HG03135 (cell line): ENCODE data around the gene EID2.

ENCODE experiments used
- ATAC-seq: cut with Tn5 transposase; IDR thresholded peaks from one replicate; pipeline ENCODE4 v1.9.1; 2021; ENCODE audit warnings: mild to moderate bottlenecking, moderate library complexity; ENCODE audit not compliant: unreplicated experiment

EID2 gene, protein sequence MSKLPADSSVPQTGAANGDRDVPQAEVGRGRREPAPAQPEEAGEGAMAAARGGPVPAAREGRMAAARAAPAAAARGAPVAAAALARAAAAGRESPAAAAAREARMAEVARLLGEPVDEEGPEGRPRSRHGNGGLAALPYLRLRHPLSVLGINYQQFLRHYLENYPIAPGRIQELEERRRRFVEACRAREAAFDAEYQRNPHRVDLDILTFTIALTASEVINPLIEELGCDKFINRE

DNA sequence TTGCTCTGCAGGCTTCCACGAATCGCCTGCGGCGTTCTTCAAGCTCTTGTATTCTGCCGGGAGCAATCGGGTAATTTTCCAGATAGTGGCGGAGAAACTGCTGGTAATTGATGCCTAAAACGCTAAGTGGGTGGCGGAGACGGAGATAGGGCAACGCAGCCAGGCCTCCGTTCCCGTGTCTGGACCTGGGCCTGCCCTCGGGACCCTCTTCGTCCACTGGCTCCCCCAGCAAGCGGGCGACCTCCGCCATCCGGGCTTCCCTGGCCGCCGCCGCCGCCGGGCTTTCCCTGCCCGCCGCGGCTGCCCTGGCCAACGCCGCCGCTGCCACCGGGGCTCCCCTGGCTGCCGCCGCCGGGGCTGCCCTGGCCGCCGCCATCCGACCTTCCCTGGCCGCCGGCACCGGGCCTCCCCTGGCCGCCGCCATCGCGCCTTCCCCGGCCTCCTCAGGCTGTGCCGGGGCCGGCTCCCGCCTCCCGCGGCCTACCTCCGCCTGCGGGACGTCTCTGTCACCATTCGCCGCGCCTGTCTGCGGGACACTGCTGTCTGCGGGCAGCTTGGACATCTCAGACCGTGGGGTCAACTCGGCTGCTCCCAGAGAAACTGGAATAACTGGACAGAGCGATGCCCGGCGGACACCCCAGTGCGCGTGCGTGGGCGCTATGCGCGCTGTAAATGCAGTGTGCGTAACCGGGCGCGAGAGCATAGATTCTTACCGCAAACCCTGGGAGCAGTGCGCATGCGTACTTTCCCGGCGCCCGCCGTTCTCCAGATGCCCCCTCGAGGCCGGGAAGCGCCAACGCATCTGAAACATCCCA lies at the start of gene EID2:
Gene EID2 (minus strand): TSS at position 644 of the 815 bp plus-strand sequence. CDS start 82 bp downstream, at position 562.
- peak; percentile 91 for ATAC-seq

GRCh38 chr19:39588066-39588465 lies 48.1 kb upstream of the EID2 start:
- no peak for ATAC-seq

DNA sequence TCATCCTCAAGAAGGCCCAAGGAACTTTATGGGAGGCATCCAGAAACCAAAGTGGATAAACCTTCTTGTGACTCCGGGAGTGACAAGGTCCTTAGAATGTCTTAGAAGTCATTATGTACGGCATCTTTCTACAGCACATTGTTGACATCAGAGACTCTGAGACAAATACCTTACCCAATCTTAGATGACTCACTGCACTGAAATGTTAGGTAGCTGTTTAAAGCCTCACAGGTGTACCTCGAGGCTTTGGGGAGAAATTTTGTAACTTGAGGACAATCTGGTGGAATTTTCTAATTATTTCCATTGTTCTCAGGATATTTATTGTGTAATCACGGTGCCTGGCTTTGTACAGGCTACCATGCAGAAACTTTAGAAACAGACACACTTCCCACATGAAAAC lies 47.5 kb upstream of the EID2 start:
- ATAC-seq = no peak

GRCh38 chr19:39582891-39583625 lies 43.1 kb upstream of the EID2 start:
- ATAC-seq = no peak

DNA sequence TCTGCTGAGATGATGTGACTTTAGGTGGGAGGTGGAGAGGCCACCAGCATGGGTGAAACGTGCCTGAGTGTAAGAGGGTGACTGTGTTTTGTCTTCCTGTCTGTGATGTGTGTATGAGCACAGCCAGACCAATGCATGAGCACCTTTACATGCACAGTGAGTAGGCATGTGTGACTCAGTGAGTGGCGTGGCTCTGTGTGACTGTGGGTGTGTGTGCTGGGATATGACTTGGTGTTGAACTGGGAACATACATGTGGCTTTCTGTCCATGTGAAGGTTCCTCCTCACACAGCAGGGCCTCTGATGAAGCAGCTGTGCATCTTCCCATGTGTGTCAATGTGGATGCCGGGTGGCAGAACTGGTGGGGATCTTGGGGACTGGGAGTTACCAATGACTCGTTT lies 42.5 kb upstream of the EID2 start:
- no peak for ATAC-seq

GRCh38 chr19:39568604-39569003 lies 28.6 kb upstream of the EID2 start:
- no peak for ATAC-seq

GRCh38 chr19:39566064-39566463 lies 26.1 kb upstream of the EID2 start:
- ATAC-seq = no peak

- no peak for ATAC-seq
Observed at GRCh38 chr19:39563408-39563807, 23.4 kb upstream of the EID2 start.

DNA sequence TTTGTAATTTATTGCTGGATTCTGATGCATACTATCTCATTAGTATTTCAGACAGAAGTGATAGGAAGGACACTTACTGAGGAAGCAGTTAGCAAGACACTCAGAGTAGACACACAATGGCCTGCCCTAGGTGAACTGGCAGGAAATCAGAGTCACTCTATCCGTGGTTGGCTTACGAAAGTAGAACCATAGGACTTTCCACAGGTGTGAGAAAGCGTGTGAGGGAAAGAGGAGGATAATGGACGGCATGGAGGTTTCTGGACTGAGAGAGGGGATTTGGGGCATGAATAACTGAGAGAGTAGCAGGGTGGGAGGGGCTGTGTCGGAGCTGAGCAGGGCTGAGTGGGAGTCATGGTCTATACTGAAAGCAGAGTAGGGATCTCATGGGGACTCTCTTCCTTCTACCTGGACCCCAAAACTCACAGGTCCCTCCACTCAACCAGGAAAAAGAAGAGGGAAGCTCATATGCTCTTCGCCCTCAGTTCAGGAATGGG lies 18.7 kb upstream of the EID2 start:
- ATAC-seq = no peak

DNA sequence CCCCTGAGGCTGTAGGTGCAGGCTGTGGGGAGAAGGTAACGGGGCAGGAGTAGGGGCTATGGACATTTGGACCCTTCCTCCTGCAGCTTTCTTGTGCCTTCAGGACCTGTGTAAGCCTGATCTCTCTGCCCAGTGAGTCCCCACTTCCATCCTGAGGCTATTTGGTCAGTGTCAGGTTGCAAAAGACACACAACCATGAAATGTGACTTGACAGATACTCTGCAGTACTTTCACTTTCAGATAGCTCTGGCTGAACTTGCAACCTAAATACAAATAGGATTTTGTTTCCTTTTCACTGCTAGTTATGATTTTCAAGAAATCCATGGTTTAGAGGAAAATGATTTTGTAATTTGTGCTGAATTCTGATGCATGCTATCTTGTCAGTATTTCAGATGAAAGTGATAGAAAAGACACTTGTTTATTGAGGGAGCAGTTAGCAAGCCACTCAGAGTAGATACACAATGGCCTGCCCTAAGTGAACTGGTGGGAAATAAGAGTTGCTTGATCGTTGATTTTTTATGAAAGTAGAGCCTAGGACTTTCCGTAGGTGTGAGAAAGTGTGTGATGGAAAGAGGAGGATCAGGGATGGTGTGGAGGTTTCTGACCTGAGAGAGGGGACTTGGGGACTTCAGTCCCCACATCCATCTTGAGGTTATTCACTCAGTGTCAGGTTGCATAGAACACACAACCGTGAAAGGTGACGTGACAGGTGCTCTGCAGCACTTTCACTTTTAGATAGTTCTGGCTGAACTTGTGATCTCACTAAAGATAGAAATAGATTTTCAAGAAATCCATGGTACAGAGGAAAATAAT lies 18.1 kb upstream of the EID2 start:
- ATAC-seq = no peak

GRCh38 chr19:39555883-39556282 lies 15.9 kb upstream of the EID2 start:
- no peak for ATAC-seq

DNA sequence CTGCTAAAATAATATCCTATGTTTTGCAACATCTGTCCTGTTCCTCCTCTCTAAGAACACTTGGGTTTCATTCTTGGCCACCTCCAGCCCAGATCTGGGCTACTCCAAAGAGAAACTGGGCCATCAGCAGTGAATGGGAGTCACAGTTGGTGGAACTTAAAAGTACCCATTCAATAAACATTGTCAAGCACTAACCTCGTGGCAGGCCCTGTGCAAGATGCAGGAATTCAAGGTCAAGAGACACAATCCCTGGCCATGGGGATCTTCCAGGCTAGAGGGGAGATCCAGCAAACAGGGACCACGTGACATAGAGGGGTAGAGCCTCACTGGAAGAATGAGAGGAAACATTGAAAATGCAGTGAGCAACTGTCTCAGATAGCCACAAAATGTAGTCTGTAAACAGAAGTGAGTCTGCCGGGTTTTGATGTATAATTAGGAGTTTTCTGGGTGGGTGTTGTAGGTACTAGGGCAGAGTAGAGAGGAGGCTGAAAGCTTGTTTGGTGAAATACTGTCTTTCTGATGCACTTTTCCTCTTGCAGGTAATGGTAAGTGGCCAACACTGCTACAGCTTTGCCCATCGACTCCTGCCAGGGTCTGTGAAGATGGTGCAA lies 14.8 kb upstream of the EID2 start:
- no peak for ATAC-seq

DNA sequence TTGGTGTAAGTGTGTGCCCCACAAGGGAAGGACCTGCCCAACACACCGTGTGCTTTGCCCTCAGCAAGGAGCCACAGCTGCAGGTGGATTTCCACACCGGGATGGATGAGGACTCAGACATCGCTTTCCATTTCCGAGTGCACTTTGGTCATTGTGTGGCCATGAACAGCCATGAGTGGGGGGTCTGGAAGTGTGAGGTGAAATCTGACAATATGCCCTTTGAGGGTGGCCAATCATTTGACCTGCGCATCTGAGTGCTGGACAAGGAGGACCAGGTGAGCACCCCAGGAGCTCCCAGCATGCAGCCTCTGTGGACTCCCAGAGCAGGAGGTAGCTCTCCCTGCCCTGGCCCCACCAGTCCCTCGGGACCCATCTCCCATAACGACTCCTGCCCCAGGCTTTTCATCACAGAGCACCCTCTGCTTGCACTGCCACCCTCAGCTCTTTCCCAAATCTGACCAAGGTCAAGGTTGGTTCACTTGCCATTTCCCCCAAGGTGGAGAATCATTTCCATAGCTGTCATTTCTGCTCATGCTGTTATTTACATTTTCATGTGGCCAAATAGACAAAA lies 13.2 kb upstream of the EID2 start:
- no peak for ATAC-seq

DNA sequence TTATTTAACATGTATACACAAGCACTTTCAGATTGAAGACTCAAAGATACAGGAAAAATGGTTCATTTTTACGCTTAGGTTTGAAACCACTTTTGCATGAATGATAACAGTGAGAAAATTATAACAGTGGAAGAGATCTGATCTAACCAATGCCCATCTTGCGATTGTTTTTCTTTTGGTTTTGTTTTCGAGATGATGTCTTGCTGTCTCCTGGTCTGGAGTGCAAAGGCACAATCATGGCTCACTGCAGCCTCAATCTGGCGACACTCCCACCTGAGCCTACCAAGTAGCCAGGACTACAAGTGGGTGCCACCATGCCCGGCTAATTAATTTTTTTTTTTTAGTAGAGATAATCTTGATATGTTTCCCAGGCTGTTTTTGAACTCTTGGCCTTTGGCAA lies 10.2 kb upstream of the EID2 start:
- no peak for ATAC-seq

- ATAC-seq = no peak
Observed at GRCh38 chr19:39546599-39546998, 6.6 kb upstream of the EID2 start.

DNA sequence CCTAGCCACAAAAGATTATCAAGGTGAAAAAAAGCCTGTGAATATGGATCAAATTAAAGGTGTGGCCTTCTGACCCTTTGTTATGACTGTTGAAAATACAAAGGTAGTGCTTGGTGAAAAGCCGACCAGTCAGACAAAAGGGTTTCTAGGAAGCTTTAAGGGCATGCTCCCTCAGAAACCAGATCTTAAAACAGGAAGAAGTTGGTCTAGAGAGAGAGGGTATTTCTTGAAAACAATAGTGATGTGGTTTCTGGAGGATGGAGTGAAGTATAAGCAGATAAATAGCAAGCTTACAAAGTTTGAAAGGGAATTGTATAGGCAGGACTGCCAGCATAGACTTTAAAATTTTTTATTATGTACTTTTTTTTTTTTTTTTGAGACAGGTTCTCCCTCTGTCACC lies 5.0 kb upstream of the EID2 start:
- ATAC-seq = no peak

DNA sequence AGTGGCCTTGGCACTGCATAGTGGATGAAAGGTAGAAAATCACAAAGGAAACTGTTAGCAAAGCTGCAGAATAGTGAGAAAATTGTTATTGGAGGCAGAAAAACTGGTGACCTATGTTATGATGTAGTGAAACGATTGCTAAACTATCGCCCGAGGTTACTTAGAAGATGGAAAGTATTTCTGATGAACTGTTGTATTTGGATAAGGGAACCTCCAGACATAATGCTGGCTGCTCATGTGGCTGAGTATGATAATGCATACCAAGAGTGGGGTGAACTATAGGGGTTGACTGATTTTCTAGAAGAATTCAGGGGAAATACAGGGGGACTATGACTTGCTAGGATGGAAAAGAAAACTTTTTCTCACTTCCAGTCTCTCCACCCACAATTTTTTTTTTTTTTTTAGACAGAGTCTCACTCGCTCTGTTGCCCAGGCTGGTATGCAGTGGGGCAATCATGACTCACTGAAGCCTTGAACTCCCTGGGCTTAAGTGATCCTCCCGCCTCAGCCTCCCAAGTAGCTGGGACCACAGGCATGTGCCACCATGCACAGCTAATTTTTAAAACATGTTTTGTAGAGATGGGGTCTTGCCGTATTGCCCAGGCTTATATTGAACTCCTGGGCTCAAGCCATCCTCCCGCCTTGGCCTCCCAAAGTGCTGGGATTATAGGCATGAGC lies 4.4 kb upstream of the EID2 start:
- no peak for ATAC-seq

DNA sequence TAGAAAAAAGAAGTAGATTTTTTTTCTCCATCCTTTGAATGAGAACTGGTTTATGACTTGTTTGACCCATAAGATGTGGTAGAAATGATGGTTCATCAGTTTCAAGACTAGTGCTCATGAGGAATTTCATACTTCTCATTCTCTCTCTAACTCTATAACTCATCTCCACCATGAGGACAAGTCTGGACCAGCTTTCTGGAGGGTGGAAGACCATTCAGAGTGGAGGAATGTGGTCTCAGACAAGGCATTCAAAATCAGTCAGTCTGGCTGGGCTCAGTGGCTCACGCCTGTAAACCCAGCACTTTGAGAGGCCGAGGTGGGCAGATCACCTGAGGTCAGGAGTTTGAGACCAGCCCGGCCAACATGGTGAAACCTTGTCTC lies 3.5 kb upstream of the EID2 start:
- ATAC-seq = no peak

- ATAC-seq = no peak
Observed at GRCh38 chr19:39542206-39542605, 2.2 kb upstream of the EID2 start.

- ATAC-seq = no peak
Observed at GRCh38 chr19:39540333-39540673, 342 bp upstream of the EID2 start.
